Fibroblast of skin of back (primary cell): ENCODE data around the gene HK3.
"Not testable (repeated sequence)": the region's sequence is repeated elsewhere in the genome, so short reads cannot be mapped to it uniquely, and the experiment has no call there.

Experiments
- DNase-seq: peaks from one replicate; pipeline ENCODE4 v3.0.0-alpha.2; 2013

Gene HK3

GRCh38 chr5:176881816-176882566 is 17.2 kb downstream of the HK3 start:
- DNase-seq, result no peak

- no peak for DNase-seq
These were observed 18.0 kb downstream of the HK3 start for GRCh38 chr5:176881021-176881749.

- DNase-seq, result no peak
These were observed 18.7 kb downstream of the HK3 start for GRCh38 chr5:176880366-176881020.

- no peak for DNase-seq
These were observed 19.3 kb downstream of the HK3 start for GRCh38 chr5:176879663-176880361.

GRCh38 chr5:176878906-176879662 is 20.1 kb downstream of the HK3 start:
- no peak for DNase-seq

- DNase-seq, result no peak
These were observed 20.7 kb downstream of the HK3 start for GRCh38 chr5:176878463-176878862.

- no peak for DNase-seq
These were observed 21.3 kb downstream of the HK3 start for GRCh38 chr5:176877793-176878331.

- no peak for DNase-seq
These were observed 22.4 kb downstream of the HK3 start for GRCh38 chr5:176876506-176877431.

- no peak for DNase-seq
These were observed 23.2 kb downstream of the HK3 start for GRCh38 chr5:176875783-176876505.

- DNase-seq, result no peak
These were observed 24.1 kb downstream of the HK3 start for GRCh38 chr5:176875014-176875550.

GRCh38 chr5:176874198-176874780 is 24.9 kb downstream of the HK3 start:
- no peak for DNase-seq

GRCh38 chr5:176873541-176874172 is 25.5 kb downstream of the HK3 start:
- no peak for DNase-seq

- DNase-seq, result not testable (repeated sequence)
These were observed 26.1 kb downstream of the HK3 start for GRCh38 chr5:176873011-176873410.

GRCh38 chr5:176872586-176872985 is 26.6 kb downstream of the HK3 start:
- DNase-seq, result not testable (repeated sequence)

GRCh38 chr5:176870644-176871043 is 28.5 kb downstream of the HK3 start:
- not testable (repeated sequence) for DNase-seq

- peak; percentile 43 for DNase-seq
These were observed 29.0 kb downstream of the HK3 start for GRCh38 chr5:176870110-176870591.

GRCh38 chr5:176869501-176870109 is 29.5 kb downstream of the HK3 start:
- DNase-seq, result no peak

GRCh38 chr5:176868731-176869130 is 30.4 kb downstream of the HK3 start:
- DNase-seq, result no peak
